GM19463 (cell line): ENCODE results near the gene ADAMTS7.
"Not testable (repeated sequence)": the region's sequence is repeated elsewhere in the genome, so short reads cannot be mapped to it uniquely, and the experiment has no call there.

Experiments used
- ATAC-seq: cut with Tn5 transposase; IDR thresholded peaks from one replicate; pipeline ENCODE4 v1.9.1; 2021; ENCODE audit warnings: mild to moderate bottlenecking, moderate library complexity; ENCODE audit not compliant: unreplicated experiment

Gene ADAMTS7

DNA sequence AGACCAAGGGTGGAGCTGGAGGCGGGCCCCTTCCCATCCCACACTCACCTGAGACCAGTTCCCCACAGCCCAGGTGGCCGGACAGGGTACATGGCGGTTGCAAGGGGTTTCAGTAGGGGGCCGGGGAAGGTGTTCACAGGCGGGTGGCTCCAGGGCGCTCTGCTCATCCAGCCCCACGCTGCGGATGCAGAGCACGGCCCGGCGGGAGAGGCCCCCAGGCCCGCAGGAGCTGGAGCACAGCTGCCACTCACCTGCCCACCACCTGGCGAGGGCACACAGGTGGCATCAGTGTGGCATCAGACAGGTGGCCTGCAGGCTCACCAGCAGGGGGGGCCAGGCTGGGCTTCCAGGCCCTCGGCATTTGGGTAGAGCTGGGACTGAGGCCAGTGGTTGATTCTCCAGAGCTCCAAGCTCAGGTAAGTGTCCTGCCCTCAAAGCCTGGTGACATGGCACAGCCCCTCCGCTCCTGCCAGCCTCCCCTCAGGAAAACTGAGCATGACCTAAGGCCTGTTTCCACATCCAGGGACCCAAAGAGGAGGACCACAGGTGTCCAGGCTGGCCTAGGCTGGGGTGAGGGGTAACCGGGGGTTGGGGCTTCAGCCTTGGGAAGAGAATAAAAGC, 43.8 kb downstream of the ADAMTS7 start:
- ATAC-seq: no peak

DNA sequence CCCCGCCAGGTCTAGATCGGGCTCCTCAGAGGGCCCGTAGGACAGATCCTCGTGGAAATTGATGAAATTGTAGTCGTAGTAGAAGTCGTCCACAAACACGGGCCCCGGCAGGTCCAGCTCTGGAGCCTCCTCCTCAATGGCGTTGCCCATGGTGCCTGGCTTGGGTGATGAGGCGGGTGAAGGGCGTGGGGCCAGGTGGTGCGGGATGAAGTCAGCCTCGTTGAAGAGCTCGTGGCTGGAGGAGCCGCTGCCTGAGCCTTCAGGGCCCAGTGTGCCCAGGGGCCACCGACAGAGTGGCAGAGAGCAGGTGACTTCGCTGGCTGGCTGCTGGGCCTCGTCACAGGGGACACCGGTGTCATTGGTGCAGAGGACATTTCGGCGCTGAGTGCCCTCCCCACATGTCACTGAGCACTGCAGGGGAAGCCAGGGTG, 44.6 kb downstream of the ADAMTS7 start:
- not testable (repeated sequence) for ATAC-seq

DNA sequence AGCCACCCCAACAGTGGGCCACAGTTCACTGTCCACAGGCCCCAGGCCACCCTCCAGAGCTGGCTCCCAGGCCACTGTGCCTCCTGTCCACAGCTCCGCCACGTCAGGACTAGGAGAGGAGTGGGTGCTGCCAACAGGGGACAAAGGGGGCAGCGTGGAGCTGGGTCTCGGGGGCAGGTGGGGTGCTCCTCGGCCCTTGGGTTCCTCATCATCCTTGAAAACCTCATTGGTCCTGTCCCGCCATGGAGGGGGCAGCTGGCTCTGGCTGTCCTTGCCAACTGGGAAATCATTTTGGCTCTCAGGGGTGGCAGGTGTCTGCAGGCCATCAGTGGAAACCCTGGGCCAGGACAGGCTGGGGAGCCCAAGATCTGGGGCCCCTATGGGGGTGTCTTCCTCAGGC, 45.2 kb downstream of the ADAMTS7 start:
- no peak for ATAC-seq

DNA sequence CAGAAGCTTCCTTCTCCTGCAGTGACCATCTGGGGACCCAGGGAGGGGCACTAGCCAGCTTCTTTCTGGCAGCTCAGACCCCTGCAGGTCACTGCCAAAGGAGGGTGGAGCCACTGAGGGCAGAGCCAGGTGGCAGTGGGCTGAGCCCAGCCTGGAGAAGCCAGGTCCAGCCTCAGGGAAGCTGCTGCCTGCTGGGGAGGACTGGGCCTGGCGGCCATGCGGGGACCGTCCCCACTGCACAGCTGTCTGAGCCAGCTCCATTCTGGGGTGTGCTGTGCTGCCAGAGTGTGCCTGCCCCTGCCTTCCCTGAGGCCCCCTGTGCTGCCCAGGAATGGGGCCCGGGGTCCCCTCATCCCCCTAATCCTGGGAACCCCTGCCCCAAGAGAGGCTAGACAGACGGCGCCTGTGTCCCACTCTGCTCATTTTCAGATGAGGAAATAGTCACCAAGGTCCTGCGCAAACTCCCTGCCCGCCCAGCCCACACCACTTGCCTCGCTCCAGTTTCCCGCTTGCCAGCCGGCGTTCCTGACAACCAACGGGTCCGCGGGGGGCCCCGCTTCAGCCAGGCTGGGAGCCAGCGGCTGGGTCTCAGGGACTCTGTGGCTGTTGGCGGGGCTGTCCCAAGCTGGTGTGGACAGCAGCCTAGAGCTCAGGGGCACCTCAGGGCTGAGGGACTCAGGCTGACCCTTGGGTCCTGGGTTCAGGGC, 46.0 kb downstream of the ADAMTS7 start:
- ATAC-seq: not testable (repeated sequence)

DNA sequence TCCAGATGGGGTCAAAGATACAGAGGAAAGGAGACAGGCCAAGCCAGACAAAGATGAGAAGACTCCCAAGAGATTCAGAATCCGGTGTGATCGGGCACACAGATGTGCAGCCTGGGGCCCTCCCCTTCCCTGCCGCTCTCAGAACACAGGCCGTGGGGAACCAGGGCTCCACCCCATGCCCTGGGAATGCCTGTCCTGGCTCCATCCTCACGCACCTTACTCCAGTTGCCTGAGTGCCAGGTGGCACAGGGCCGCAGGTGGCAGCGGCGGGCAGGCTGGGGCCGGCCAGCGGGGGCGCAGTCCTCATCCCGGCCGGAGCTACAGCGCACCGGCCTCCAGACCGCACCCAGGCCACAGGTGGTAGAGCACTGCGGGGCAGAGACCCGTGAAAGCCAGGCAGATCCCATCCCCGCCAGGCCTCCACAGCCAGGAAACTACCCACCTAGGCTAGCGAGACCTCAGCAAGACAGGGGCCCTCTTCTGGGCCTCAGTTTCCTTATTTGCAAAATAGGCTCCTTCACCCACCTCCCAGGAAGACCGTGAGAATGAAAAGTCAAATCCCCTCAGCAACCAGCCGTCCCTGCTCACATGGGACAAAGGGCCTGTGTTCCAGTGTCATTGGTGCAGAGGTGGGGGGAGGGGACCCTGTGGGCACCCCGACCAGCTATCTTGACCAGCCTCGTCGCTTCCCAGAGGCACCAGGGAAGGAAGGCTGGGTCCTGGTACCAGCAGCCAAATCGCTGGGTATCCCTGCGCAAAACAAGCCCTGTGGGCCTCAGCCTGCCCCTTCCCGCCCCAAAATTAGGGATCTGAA, 46.7 kb downstream of the ADAMTS7 start:
- ATAC-seq: not testable (repeated sequence)

DNA sequence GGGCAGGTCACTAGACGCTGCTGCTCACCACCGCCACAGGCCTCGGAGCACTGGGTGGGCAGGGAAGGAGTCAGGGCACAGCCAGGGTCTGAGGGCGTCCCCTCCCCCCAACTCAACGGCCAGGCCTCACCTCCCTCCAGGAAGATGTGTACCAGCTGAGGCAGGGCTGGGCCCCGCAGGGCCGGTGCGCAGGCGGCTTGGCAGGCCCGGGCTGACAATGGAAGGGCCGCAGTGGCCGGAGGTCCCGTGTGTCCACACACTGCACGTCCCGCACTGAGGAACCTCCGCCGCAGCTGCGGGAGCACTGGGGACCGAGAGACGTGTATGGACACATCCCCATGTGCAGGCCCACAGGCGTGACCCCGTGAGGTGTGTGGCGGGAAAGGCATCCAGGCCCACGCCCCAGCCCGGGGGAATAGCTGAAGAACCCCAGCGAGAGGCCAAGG, 47.4 kb downstream of the ADAMTS7 start:
- ATAC-seq: no peak

DNA sequence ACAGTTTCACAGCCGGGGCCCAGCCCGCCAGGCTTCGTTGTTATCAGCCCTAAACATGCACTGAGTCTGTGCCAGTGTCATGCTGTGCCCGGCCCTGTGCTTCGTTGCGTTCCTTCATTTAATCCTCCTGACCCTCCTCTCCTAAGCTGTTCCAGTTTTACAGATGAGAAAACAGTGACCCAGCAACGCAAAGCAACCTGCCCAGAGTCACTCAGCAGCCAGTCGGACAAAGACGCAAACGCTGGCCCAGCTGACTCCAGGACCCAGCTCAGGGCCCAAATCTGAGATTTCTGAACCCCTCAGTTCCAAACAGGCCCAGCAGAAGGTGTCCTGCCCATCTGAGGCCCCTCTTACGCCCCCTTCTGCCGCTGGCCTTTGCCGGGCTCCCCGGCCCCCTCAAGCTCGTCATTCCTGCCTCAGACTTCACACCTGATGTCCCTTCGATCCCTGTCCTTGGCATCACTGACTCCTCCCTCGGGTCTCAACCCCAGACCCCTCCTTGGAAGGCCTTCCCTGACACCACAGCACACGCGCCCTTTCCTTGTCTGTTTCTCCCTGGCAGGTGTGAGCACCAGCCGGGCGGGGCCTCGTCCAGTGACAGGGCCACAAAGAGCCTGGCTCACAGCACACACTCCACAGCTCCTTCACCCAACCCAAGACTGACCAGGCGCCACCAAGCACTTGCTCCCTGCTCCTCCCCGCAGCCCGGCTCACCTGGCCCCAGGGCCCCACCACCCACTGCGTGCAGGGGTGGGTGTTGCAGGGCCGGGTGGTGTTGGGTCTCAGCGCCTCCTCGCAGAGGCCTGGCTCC, 48.1 kb downstream of the ADAMTS7 start:
- ATAC-seq: no peak

DNA sequence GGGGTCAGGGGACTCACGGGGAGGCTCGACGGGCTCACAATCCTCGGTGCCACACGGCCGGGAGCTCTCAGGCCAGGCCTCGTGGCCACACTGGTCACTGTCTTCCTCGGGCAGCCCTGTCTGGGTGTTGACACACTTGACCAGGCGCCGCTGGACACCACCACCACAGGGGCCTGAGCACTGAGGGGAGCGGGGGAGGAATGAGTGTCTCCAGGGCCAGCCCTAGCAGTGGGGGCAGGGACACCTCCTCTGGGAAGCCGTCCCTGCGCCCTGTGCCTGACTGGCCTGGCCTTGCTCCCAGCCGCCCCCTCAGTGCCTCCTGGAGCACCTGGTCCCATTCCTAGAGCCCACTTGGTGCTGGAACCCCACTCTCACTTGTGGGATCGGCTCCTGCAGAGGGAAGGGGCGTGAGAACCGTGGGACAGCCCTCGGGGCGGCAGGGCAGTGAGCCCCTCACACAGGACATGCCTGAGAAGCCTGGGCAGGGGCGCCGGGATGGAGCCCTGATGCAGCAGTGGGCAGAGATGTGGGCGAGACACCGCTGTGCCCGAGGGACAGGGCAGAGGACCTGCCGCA, 48.8 kb downstream of the ADAMTS7 start:
- not testable (repeated sequence) for ATAC-seq

DNA sequence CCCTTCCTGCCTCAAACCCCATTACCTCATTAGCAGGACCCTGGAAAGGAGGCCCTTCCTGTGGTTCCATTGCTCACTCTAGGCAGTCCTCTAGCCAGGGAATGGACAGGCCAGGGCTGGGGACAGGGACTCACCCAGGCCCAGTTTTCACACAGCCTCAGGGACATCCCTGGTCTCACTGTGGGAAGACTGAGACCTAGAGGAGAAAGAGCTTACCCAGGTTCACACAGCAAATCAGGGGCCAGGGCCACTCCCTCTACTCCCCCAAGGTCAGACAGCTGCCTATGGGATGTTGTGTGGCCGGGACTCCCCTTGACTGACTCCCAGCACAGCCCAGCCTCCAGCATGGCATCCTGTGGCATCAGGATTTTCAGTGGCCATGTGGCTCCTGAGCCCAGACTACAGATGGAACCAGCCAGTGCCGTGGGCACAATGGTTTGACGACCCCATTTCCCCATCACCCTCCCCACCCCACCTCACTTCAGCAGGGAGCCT, 49.3 kb downstream of the ADAMTS7 start:
- ATAC-seq: peak; percentile 0

DNA sequence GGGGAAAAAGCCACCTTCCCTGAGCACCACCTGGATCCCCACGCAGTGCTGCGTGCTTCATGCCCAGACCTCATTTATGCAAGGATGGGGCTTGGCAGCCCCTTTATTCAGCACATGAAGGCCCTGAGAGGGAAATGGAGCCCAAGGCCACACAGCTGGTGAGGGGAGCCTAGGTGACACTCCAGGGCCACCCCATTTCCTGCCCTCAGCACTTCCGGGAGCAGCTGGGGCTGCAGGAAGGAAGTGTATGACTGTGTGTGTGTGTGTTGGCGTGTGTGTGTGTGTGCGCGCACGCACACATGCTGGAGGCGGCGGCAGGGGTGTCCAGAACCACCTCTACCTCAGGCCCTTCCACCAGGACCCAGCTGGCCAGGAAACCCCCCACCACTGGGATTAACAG, 49.8 kb downstream of the ADAMTS7 start:
- ATAC-seq: peak; percentile 33

DNA sequence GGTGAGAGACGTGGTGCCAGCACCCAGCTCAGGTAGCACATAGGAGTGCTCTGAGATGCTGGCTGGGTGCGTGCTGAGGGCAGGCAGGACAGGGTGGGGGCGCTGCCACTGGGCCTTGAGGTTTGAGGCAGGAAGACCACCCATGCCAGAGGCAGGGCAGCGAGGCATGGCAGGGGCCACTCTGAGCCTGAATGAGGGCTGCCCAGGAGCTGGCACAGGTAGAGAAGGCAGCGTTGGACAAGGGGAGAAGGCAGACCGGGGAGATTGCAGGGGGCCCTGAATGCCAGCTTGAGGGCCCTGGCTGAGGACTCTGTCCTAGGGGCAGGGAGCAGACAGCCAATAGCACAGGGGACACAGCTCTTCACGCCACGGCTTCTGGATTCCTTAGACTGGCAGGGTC, 50.2 kb downstream of the ADAMTS7 start:
- no peak for ATAC-seq

DNA sequence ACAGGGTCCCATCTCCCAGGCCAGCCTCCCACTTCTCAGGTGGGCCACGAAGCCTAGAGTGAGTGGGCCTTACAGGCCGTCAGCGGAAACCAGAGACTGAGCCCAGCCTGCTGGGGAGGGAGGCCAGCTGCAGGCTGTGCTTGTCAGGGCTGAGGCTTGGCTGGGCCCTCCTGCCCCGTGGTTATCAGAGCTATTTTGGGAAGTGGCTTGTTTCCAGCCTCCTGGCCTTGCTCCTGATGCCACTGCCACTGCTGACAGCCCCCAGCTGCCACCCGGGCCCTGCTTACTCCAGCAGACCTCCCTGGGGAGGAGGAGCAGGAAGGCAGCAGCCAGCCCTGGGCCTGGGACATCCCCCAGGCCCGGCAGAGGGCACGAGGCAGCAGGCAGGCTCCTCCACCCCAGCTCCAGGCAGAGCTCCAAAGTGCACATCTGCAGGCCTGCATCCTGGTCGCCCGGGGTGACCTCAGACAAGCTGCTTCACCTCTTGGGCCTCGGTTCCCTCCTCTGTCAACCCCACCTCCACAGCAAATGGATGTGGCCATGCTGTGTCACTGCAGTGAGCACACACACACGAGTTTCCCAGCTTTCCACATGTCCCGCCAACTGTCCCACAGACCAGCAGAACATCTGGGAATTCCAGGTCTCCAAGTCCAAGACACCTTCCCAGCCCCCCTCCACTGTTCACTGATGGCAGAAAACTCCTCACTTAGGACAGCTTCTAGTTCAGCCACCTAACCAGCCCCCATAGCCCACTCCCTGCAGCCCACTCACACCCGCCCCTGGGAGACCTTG, 51.0 kb downstream of the ADAMTS7 start:
- not testable (repeated sequence) for ATAC-seq

DNA sequence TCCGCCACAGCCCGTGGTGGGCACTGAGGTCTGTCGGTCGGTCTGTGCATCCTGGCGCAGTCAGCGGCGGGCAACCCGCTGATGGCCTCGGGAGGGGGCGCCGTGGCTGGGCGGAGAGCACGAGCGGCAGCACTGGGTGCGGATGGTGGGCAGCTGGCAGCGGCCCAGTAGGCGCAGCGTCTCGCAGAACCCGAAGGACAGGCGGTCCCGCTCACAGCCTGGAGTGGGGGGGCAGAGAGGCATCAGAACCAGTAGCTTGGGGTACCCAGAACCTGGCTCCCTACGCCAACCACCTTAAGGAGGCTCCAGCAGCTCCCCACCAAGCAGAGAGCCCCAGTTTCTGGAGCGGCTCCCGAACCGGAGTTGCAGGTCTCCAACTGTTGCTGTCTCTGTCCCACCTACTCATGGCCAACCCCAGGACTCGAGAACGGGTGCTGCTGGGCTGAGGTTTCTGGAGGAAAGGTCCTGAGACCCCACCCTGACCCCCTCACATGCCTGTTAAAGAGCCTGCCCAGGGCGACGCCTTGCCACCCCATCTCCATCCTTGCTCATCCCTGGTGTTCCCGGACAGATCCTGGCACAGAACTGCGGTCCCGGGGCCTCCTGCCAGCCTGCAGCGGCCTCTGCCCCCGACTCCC, 51.8 kb downstream of the ADAMTS7 start:
- not testable (repeated sequence) for ATAC-seq

DNA sequence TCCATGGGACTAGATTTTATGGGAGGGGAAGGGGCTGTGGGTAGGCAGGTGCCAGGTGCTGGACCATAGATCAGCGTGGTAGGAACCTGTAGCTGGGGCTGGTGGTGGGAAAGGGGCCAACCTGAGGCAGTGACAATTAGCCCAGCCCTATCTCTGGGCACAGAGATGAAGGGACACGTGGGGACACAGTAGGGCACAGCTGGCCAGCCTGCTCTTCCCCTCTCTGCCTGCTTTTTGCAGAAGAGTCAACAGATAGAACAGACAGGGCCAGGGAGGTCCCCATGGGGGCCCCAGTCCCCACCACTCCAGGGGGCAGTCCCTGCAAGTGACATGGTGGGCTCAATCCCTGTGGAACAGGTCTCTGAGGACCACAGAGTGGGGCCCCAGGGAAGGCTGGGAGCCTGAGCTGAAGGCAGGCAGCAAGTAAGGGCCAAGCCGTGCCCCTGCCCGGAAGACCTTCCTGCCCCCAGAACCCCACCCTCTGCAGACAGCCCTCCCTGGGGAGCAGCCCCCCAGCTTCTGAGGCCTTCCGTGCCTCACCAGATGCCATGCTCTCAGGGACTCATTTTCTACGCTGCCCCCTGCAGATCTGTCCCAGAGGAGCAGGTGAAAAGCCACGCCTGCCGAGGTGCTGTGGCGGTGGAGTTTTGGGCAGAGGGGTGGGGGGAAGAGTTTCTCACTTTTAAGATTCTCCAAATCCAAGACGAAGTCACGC, 52.6 kb downstream of the ADAMTS7 start:
- ATAC-seq: not testable (repeated sequence)

DNA sequence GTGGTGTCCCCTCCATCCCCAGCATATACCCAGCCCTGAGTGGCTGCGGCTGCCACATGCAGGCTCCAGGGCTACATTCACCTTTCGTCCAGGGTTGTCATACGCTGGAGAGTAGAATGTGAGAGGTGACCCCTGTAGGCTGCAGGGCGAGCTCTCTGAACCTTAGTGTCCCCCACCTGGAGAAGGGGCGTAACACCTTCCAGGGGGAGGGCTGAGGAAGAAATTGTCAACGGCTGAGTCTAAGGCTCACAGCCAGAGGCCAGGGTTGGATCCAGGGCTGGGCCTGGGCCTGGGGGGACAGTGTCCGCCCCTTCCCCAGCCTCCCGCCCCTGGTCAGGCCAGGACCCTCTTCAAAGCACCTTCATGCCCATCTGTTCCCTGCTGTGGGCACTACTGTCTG, 53.2 kb downstream of the ADAMTS7 start:
- ATAC-seq: not testable (repeated sequence)

DNA sequence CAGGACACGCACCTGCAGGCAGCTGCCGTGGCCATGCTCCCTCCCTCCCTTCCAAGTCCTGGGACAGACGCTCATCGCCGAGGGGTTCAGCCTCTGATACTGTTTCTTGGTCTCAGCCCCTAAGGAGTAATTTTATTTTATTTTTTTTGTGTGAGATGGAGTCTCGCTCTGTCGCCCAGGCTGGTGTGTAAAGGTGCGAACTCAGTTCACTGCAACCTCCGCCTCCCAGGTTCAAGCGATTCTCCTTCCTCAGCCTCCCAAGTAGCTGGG, 53.7 kb downstream of the ADAMTS7 start:
- ATAC-seq: no peak

DNA sequence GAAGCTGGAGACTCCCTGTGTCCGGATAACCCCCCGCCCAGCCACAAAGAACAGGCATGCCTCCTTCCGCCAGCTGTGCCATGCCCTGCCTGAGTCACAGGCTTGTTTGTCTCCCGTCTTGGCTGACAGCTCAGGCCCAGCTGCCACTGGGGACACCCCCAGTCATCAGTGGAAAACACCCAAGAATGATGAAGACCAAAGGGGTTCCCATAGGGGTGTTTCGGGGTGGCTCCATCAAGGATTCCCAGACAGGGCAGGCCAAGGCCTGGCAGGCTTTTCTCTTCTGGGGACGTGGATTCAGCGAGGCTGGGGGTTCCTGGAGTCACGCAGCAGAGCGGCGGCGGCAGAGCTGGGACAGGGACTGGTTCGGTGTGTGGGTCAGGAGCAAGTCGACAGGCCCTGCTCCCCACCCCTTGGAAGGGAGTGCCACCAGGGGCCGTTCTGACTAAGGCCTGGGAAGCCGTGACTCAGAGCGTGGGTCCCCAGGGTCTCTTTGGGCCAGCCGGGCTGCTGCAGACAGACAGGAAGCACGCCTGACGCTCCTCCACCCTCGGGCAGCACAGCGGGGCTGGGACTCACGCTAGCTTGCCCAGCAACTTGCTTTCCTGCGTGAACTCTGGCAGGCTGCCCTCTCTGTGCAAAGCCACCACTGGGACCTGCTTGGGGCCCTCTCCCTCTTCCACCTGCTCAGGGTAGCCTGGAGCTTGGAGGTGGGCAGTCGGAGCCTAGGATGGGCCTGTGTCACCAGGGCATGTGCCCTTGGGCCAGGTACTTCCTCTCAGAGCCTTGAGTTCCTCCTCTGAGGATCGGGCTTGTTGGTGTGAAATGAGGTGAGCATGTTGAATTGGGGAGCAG, 54.3 kb downstream of the ADAMTS7 start:
- ATAC-seq: peak; percentile 54
